K562 (cell line): ENCODE measurements around the gene PHF21A. TPM values are rescaled to one million over a fixed set of nuclear protein-coding genes. Genes with fewer than 3 reads are reported as not detected.

Experiments
- ATAC-seq: fragments of 200-7000 bp; cut with Tn5 transposase; 3 replicates; pipeline ENCODE4 v1.9.1; 2020; ENCODE audit warnings: moderate library complexity
- BruUV-seq: library from RNA; stranded (reverse); fragments of 400-500 nt; replicated peaks from 2 replicates; lab custom pipeline; 2021; lab: Mats Ljungman, UMichigan
- CTCF ChIA-PET: fragments of 300-600 bp; formaldehyde crosslinking; extraction: SDS; loops from one replicate; lab custom pipeline; 2021; ENCODE audit warnings: low intra/inter-chr PET ratio; lab: Yijun Ruan, JAX
- POLR2A ChIA-PET: fragments of 300-600, 350-650 bp; sonication (Branson Sonifier 250); formaldehyde crosslinking; extraction: SDS; loops from one replicate; lab custom pipeline; 2021; ENCODE audit warnings: antibody characterized with exemption, inconsistent platforms; lab: Yijun Ruan, JAX
- DNase-seq, 4 experiments: peaks; one replicate each; pipeline versions ENCODE4 v3.0.0 to v3.0.0-alpha.2; 2011 to 2018; ENCODE audit warnings: low spot score in 3 of 4, mixed read lengths in 3 of 4; ENCODE audit errors: extremely low read depth in 1 of 4
- FAIRE-seq: peaks from 2 replicates; lab custom pipeline; 2011; peaks lifted over from hg19 to GRCh38; lab: Jason Lieb, UNC
- H2AFZ ChIP-seq: 2 replicates; pipeline ENCODE4 v1.6.0; 2011; ENCODE audit warnings: low read depth, low read length, control low read depth, inconsistent platforms
- H3K27ac ChIP-seq: fragments of 200-600 bp; 3 replicates; pipeline ENCODE4 v1.8.0; 2011; ENCODE audit warnings: low read depth, mild to moderate bottlenecking, control low read depth, inconsistent platforms, low read length, moderate library complexity, mixed read lengths; ENCODE audit errors: extremely low read depth
- H3K27me3 ChIP-seq, 2 experiments: fragments of 300-600 bp in 1 of 2; 2 replicates in 1 of 2; 3 replicates in 1 of 2; pipeline versions ENCODE4 v1.6.0 to v1.8.0; 2011; ENCODE audit warnings: inconsistent platforms in 2 of 2, low read length in 2 of 2, mild to moderate bottlenecking in 1 of 2, mixed read lengths in 1 of 2, moderate library complexity in 1 of 2; ENCODE audit not compliant: control insufficient read depth in 2 of 2, insufficient read depth in 2 of 2
- H3K36me3 ChIP-seq: fragments of 300-600 bp; 3 replicates; pipeline ENCODE4 v1.8.0; 2011; ENCODE audit warnings: mild to moderate bottlenecking, low read length, inconsistent platforms; ENCODE audit not compliant: control insufficient read depth, insufficient read depth
- H3K4me1 ChIP-seq, 2 experiments: fragments of 200-600 bp in 1 of 2; replicated peaks in 1 of 2; 2 replicates in 1 of 2; 3 replicates in 1 of 2; pipeline versions ENCODE4 v1.5.1 to v1.8.0; 2011; ENCODE audit warnings: inconsistent platforms in 2 of 2, low read length in 2 of 2, mild to moderate bottlenecking in 1 of 2, mixed read lengths in 1 of 2, moderate library complexity in 1 of 2; ENCODE audit not compliant: control insufficient read depth in 2 of 2, insufficient read depth in 2 of 2
- H3K4me2 ChIP-seq: 2 replicates; pipeline ENCODE4 v1.6.1; 2011; ENCODE audit warnings: low read length, control low read depth, inconsistent platforms, mixed read lengths; ENCODE audit not compliant: insufficient read depth
- H3K4me3 ChIP-seq: fragments of 200-600 bp; sonication (generic), shearing (Covaris generic); 2 replicates; pipeline ENCODE4 v1.5.1; 2016; ENCODE audit warnings: control low read depth, inconsistent platforms
- H3K79me2 ChIP-seq: fragments of 200-600 bp; 3 replicates; pipeline ENCODE4 v1.8.0; 2011; ENCODE audit warnings: low read length, inconsistent platforms; ENCODE audit not compliant: control insufficient read depth, insufficient read depth
- H3K9ac ChIP-seq, 2 experiments: 2 replicates each; pipeline versions ENCODE4 v1.6.0 to v1.6.1; 2011; ENCODE audit warnings: low read depth in 2 of 2, low read length in 2 of 2, control low read depth in 1 of 2, inconsistent platforms in 1 of 2, mild to moderate bottlenecking in 1 of 2, mixed read lengths in 1 of 2; ENCODE audit not compliant: insufficient read depth in 1 of 2
- H3K9me1 ChIP-seq: one replicate; pipeline ENCODE4 v1.6.0; 2011; ENCODE audit warnings: inconsistent platforms, mild to moderate bottlenecking, low read length, moderate library complexity; ENCODE audit not compliant: control insufficient read depth, insufficient read depth
- H3K9me3 ChIP-seq: replicated peaks from 2 replicates; pipeline ENCODE4 v1.5.1; 2011; ENCODE audit warnings: low read depth, low read length, inconsistent platforms; ENCODE audit not compliant: control insufficient read depth, insufficient read depth
- H4K20me1 ChIP-seq: replicated peaks from 2 replicates; pipeline ENCODE4 v1.6.1; 2011; ENCODE audit warnings: low read length, inconsistent platforms, mixed read lengths; ENCODE audit not compliant: control insufficient read depth, insufficient read depth
- ATF6 ChIP-seq: sonication (generic); formaldehyde crosslinking; IDR thresholded peaks from 2 replicates; pipeline ENCODE4 v1.4.0; 2020; ENCODE audit warnings: mild to moderate bottlenecking, missing genetic modification reagents
- C11orf30 ChIP-seq: fragments of 450-650 bp; IDR thresholded peaks from 2 replicates; pipeline ENCODE4 v1.6.1; 2016; ENCODE audit warnings: low read depth, mild to moderate bottlenecking
- CHAMP1 ChIP-seq: fragments of 450-650 bp; IDR thresholded peaks from 2 replicates; pipeline ENCODE4 v1.6.1; 2016; ENCODE audit warnings: mild to moderate bottlenecking
- MAFF ChIP-seq: IDR thresholded peaks from 2 replicates; pipeline ENCODE4 v1.6.1; 2012; ENCODE audit warnings: low read length, improper control_type of control experiment
- MTA2 ChIP-seq: fragments of 450-650 bp; IDR thresholded peaks from 2 replicates; pipeline ENCODE4 v1.6.1; 2016; ENCODE audit warnings: low read depth
- PPARD ChIP-seq: fragments of 250-450 bp; sonication (Bioruptor Pico); IDR thresholded peaks from 2 replicates; pipeline ENCODE4 v1.8.0; 2022; ENCODE audit warnings: inconsistent platforms, mild to moderate bottlenecking, moderate library complexity
- RBM25 ChIP-seq: fragments of 200-400 bp; formaldehyde crosslinking; IDR thresholded peaks from 2 replicates; pipeline ENCODE4 v1.6.1; 2018; ENCODE audit warnings: low read length, low read depth, moderate library complexity; ENCODE audit not compliant: severe bottlenecking
- RNF2 ChIP-seq: sonication (generic); IDR thresholded peaks from 2 replicates; pipeline ENCODE4 v1.6.1; 2016
- ZBTB12 ChIP-seq: fragments of 250-450 bp; sonication (Bioruptor Pico); IDR thresholded peaks from 2 replicates; pipeline ENCODE4 v1.4.0; 2020
- ZKSCAN1 ChIP-seq: fragments of 150-350 bp; IDR thresholded peaks from 2 replicates; pipeline ENCODE4 v1.6.1; 2016; ENCODE audit warnings: low read depth, low read length
- ZNF316 ChIP-seq: fragments of 450-650 bp; IDR thresholded peaks from 2 replicates; pipeline ENCODE4 v1.6.1; 2016
- ZNF707 ChIP-seq: fragments of 250-450 bp; sonication (Bioruptor Pico); conservative IDR thresholded peaks from 2 replicates; pipeline ENCODE4 v1.8.0; 2022; ENCODE audit warnings: inconsistent platforms, mild to moderate bottlenecking, moderate library complexity
- WGBS: fragments of 100-300 bp; shearing (Covaris generic); methylation state at CpG from one replicate; pipeline ENCODE4 v1.1.6; 2016; ENCODE audit warnings: low coverage, mixed read lengths; ENCODE audit not compliant: insufficient coverage; ENCODE audit errors: missing lambda C conversion rate; 5-methylcytosine and 5-hydroxymethylcytosine counted together
- in situ Hi-C: fragments of 300-500 bp; cut with MboI; formaldehyde crosslinking; loops from 4 replicates; pipeline ENCODE4 v1.15.0; 2018; ENCODE audit warnings: inconsistent platforms, mixed read lengths
- intact Hi-C: fragments of 100-400 bp; cut with micrococcal nuclease; formaldehyde crosslinking; loops from 2 replicates; pipeline ENCODE4 v1.14.2; 2022
- polyA plus RNA-seq, 8 experiments: library from polyadenylated mRNA; depleted of rRNA in 4 of 8; stranded (reverse) in 5 of 8; unstranded in 3 of 8; fragments of >200 nt; fragmentation: Nextera tagmentation in 2 of 8; fragmentation: Illumina TruSeq in 1 of 8; extraction: Ambion mirVana in 2 of 8; extraction: Trizol in 1 of 8; gene quantifications; 2 replicates each; pipeline versions ENCODE4 v1.2.1 to v1.2.3, GENCODE V29; 2011 to 2014; ENCODE audit warnings: inconsistent platforms in 1 of 8, missing spikeins in 1 of 8
- total RNA-seq, 7 experiments: library from RNA; depleted of rRNA in 6 of 7; stranded (reverse); fragments of >200 nt in 6 of 7; fragmentation: Illumina TruSeq in 2 of 7; extraction: Trizol in 2 of 7; gene quantifications; 2 replicates each; pipeline versions ENCODE4 v1.2.1 to v1.2.3, GENCODE V29; 2011 to 2021; ENCODE audit warnings: low replicate concordance in 1 of 7

PHF21A gene
- total and polyA plus RNA-seq, 9 of the 15 experiments (the other 6 are each of a cell fraction or from before 2014, with no cell fraction given) = 1.5 to 32.4 (median 10.7) TPM

GRCh38 chr11:46161201-46161600 lies 39.9 kb upstream of the PHF21A start:
- no peaks in the 10 kb centered on the region for H3K9me1 ChIP-seq
- peaks cover 0 to 6% of the 10 kb centered on the region in 2 experiments; a peak in 1 of 5 replicates for H3K27me3 ChIP-seq
- H3K9ac ChIP-seq = no peak overlapping the region
- H3K9me3 ChIP-seq = no peaks in the 10 kb centered on the region
- ChIA-PET CTCF (no interaction called here), POLR2A (interaction anchor here (0.6 to 0.7 kb wide), 2 partner anchors 59 to 260 kb away, joined by 3 to 5 read pairs; no protein-coding TSS in a partner anchor)
- H3K27ac ChIP-seq = no peak overlapping the region
- no peaks in the 10 kb centered on the region; a peak in 2 of 5 replicates for H3K4me1 ChIP-seq
- H2AFZ ChIP-seq = 0 out of 2 replicates have a peak overlapping the region, but pooled peaks have one; percentile 34
- TF ChIP-seq ZNF316 (peak; percentile 67), C11orf30 (peak; percentile 71), ZKSCAN1 (no peak), CHAMP1 (no peak), MAFF (peak; percentile 13; the same call in 1 of the 2 replicates), RNF2 (no peak), RBM25 (peak; percentile 5), ZNF707 (CRISPR knock-in tag) (no peak), MTA2 (no peak), ZBTB12 (CRISPR knock-in tag) (no peak), ATF6 (CRISPR knock-in tag) (no peak), PPARD (CRISPR knock-in tag) (no peak)
- ATAC-seq (peak; percentile 54; the same call in 2 of the 3 replicates), DNase-seq (no peak), FAIRE-seq (no peak)
- intact Hi-C loops (no loop called here), in situ Hi-C loops (no loop called here)
- no peaks in the 10 kb centered on the region for H4K20me1 ChIP-seq
- no peaks in the 10 kb centered on the region for H3K36me3 ChIP-seq
- H3K4me3 ChIP-seq = no peak overlapping the region
- BruUV-seq = no TSS peak
- 38% methylated on average over 7 of the region's 7 CpGs for WGBS
- H3K4me2 ChIP-seq = no peak overlapping the region
- no peaks in the 10 kb centered on the region for H3K79me2 ChIP-seq
